GM12878 (cell line): ENCODE results near the gene MPPED1.

ENCODE experiments used
- EP300 ChIP-seq, 2 experiments: fragments of 150-350 bp in 1 of 2; IDR thresholded peaks; 2 replicates each; pipeline ENCODE4 v1.6.1; 2011 to 2012; ENCODE audit warnings: low read depth in 2 of 2, low read length in 2 of 2, borderline replicate concordance in 1 of 2, improper control_type of control experiment in 1 of 2, inconsistent platforms in 1 of 2; ENCODE audit not compliant: control insufficient read depth in 1 of 2
- GABPA ChIP-seq: IDR thresholded peaks from 2 replicates; pipeline ENCODE4 v1.6.1; 2014; ENCODE audit warnings: antibody characterized with exemption, low read depth, mild to moderate bottlenecking, inconsistent platforms
- JUND ChIP-seq: IDR thresholded peaks from 2 replicates; pipeline ENCODE4 v1.6.1; 2012; ENCODE audit warnings: low read depth, mild to moderate bottlenecking, low read length, improper control_type of control experiment, moderate library complexity
- TCF7 ChIP-seq: IDR thresholded peaks from 2 replicates; pipeline ENCODE4 v1.6.1; 2014; ENCODE audit warnings: antibody characterized with exemption, borderline replicate concordance
- TF ChIP-seq, protein P1 (sequence below): IDR thresholded peaks from 2 replicates; pipeline ENCODE4 v1.6.1; 2011; ENCODE audit warnings: low read depth, low read length, improper control_type of control experiment, borderline replicate concordance
- TF ChIP-seq, protein P2 (sequence below), 3 experiments: IDR thresholded peaks in 2 of 3; conservative IDR thresholded peaks in 1 of 3; 2 replicates each; pipeline ENCODE4 v1.5.1; 2011; ENCODE audit warnings: low read depth in 3 of 3, low read length in 3 of 3, mild to moderate bottlenecking in 3 of 3, control low read depth in 2 of 3, moderate library complexity in 2 of 3, inconsistent platforms in 1 of 3, mixed read lengths in 1 of 3; ENCODE audit not compliant: control insufficient read depth in 2 of 3, insufficient read depth in 1 of 3; ENCODE audit errors: extremely low read depth in 1 of 3
- TF ChIP-seq, protein P3 (sequence below): fragments of 450-650 bp; formaldehyde crosslinking; IDR thresholded peaks from 2 replicates; pipeline ENCODE4 v1.4.0; 2022; ENCODE audit warnings: mild to moderate bottlenecking, moderate library complexity

DNA sequence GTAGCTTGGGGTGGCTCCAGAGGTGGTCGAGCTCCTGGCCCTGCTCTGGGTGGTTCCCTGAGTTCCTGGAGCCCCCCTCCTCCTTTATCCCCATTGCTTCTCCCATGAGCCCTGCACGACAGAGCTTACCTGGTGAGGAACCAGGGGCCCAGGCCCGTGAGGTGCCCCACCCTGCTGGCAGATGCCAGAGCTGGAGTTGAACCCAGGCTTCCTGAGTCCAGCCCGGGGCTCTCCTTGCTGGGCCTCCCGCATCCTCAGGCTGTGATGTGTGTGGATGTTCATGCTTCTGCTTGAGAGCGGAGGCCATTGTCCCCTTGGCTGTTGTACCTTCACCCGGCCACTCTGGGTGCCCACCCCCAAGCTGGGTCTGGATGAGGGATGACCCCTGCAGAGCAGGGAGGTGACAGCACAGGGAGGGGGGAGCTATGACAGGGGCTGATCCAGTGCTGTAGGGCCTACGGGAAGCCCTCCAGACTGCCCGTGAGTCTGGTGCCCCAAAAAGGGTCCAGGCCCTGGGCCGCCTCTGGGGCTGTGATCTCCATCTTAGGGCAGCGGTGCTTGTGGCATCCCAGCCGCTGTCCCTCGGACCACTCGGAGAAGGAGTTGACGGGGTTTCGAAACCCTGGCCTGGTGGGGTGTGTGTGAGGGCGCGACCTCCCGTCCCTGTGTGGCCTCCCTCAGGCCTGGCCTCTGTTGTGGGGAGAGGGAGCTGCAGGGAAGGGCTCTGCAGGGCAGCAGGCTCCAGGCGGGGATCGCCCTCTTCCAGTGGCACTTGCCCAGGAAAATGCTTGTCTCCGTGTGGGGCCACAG lies 14.4 kb downstream of the MPPED1 start:
- TF ChIP-seq JUND (no peak), EP300 (IDR thresholded peaks at IDR 0.05; ENCODE audit: borderline replicate concordance in 1 of 2, control insufficient read depth in 1 of 2, low read depth in 2 of 2, low read length in 2 of 2) (no peak), TCF7 (no peak), GABPA (no peak)
- TF ChIP-seq, protein P1, sequence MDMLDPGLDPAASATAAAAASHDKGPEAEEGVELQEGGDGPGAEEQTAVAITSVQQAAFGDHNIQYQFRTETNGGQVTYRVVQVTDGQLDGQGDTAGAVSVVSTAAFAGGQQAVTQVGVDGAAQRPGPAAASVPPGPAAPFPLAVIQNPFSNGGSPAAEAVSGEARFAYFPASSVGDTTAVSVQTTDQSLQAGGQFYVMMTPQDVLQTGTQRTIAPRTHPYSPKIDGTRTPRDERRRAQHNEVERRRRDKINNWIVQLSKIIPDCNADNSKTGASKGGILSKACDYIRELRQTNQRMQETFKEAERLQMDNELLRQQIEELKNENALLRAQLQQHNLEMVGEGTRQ = no peak
- TF ChIP-seq, protein P2, sequence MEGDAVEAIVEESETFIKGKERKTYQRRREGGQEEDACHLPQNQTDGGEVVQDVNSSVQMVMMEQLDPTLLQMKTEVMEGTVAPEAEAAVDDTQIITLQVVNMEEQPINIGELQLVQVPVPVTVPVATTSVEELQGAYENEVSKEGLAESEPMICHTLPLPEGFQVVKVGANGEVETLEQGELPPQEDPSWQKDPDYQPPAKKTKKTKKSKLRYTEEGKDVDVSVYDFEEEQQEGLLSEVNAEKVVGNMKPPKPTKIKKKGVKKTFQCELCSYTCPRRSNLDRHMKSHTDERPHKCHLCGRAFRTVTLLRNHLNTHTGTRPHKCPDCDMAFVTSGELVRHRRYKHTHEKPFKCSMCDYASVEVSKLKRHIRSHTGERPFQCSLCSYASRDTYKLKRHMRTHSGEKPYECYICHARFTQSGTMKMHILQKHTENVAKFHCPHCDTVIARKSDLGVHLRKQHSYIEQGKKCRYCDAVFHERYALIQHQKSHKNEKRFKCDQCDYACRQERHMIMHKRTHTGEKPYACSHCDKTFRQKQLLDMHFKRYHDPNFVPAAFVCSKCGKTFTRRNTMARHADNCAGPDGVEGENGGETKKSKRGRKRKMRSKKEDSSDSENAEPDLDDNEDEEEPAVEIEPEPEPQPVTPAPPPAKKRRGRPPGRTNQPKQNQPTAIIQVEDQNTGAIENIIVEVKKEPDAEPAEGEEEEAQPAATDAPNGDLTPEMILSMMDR (IDR thresholded peaks at IDR 0.05 in 2 of 3, conservative IDR thresholded peaks at IDR 0.05 in 1 of 3; ENCODE audit: control insufficient read depth in 2 of 3, extremely low read depth in 1 of 3, insufficient read depth in 1 of 3, low read depth in 3 of 3, low read length in 3 of 3) = no peak
- TF ChIP-seq, protein P3, sequence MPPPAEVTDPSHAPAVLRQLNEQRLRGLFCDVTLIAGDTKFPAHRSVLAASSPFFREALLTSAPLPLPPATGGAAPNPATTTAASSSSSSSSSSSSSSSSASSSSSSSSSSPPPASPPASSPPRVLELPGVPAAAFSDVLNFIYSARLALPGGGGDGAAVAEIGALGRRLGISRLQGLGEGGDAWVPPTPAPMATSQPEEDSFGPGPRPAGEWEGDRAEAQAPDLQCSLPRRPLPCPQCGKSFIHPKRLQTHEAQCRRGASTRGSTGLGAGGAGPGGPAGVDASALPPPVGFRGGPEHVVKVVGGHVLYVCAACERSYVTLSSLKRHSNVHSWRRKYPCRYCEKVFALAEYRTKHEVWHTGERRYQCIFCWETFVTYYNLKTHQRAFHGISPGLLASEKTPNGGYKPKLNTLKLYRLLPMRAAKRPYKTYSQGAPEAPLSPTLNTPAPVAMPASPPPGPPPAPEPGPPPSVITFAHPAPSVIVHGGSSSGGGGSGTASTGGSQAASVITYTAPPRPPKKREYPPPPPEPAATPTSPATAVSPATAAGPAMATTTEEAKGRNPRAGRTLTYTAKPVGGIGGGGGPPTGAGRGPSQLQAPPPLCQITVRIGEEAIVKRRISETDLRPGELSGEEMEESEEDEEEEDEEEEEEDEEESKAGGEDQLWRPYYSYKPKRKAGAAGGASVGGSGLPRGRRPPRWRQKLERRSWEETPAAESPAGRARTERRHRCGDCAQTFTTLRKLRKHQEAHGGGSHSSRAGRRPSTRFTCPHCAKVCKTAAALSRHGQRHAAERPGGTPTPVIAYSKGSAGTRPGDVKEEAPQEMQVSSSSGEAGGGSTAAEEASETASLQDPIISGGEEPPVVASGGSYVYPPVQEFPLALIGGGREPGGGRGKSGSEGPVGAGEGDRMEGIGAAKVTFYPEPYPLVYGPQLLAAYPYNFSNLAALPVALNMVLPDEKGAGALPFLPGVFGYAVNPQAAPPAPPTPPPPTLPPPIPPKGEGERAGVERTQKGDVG (CRISPR knock-in tag) = no peak
